Right lobe of liver (tissue), 6 donors: ENCODE results near the gene CHST4. TPM values are rescaled to one million over a fixed set of nuclear protein-coding genes. Genes with fewer than 3 reads are reported as not detected.
"Not testable (repeated sequence)": the region's sequence is repeated elsewhere in the genome, so short reads cannot be mapped to it uniquely, and the experiment has no call there.

Experiments used
- ATAC-seq, 4 donors: fragments of 200-7000 bp; cut with Tn5 transposase; one replicate each; pipeline ENCODE4 v1.9.1; 2020; ENCODE audit warnings: mild to moderate bottlenecking in 4 of 4, moderate library complexity in 4 of 4
- DNase-seq, 3 donors: peaks; one replicate each; pipeline ENCODE4 v3.0.0-alpha.2; 2020
- H3K27ac ChIP-seq, 3 donors: fragments of 200-600 bp; one replicate each; pipeline ENCODE4 v1.8.0; 2022
- H3K27me3 ChIP-seq, 2 donors: fragments of 200-600 bp; one replicate each; pipeline ENCODE4 v1.8.0; 2022
- H3K36me3 ChIP-seq, 4 donors: fragments of 200-600 bp; sonication (generic) in 1 of 4; one replicate each; pipeline versions ENCODE4 v1.5.1 to v1.8.0; 2017 to 2022; ENCODE audit warnings: control low read depth in 1 of 4
- H3K4me1 ChIP-seq, 4 donors: fragments of 200-600 bp; sonication (generic) in 1 of 4; one replicate each; pipeline versions ENCODE4 v1.5.1 to v1.8.0; 2017 to 2022; ENCODE audit warnings: control low read depth in 1 of 4
- H3K4me3 ChIP-seq, 3 donors: fragments of 200-600 bp; one replicate each; pipeline ENCODE4 v1.8.0; 2022
- H3K9me3 ChIP-seq, 4 donors: fragments of 200-600 bp; sonication (generic) in 1 of 4; one replicate each; pipeline versions ENCODE4 v1.5.1 to v1.8.0; 2017 to 2022; ENCODE audit warnings: control low read depth in 1 of 4
- POLR2A ChIP-seq: fragments of 450-650 bp; IDR thresholded peaks from one replicate; pipeline ENCODE4 v1.6.1; 2017; ENCODE audit warnings: antibody characterized with exemption, mild to moderate bottlenecking
- WGBS: methylation state at CpG from one replicate; pipeline ENCODE4 v1.1.6; 2018; ENCODE audit warnings: low coverage, low lambda C conversion rate; ENCODE audit not compliant: insufficient coverage; ENCODE audit errors: missing lambda C conversion rate; 5-methylcytosine and 5-hydroxymethylcytosine counted together
- intact Hi-C, 2 donors: fragments of 100-400 bp; cut with DNase I; formaldehyde crosslinking; loops; one replicate each; pipeline versions ENCODE4 v1.11.2 to v1.14.1; 2022
- total RNA-seq, 6 experiments: library from RNA; depleted of rRNA in 2 of 6; stranded (reverse); fragments of >200 nt in 2 of 6; fragmentation: NEBNext Ultra II Directional in 3 of 6; extraction: Animal tissue kit (Norgen Biotek cat#: 25700) in 3 of 6; gene quantifications; one replicate each; pipeline versions ENCODE4 v1.1.0 to v1.2.4, GENCODE V29; 2016 to 2023
- TF ChIP-seq, protein P1 (sequence below), 4 donors: fragments of 200-600 bp in 3 of 4; fragments of 450-650 bp in 1 of 4; IDR thresholded peaks; one replicate each; pipeline versions ENCODE4 v1.5.1 to v1.8.0; 2016 to 2022; ENCODE audit warnings: antibody characterized with exemption in 4 of 4, mild to moderate bottlenecking in 2 of 4
- donor health status: DM: no; HTN: yes; CAD: no.
- donor health status: DM: no; HTN: no; CAD: no.
- donor health status: DM: no; HTN: no; CAD: no.
- donor health status: DM: no; HTN: yes; CAD: no.
- donor health status: DM: no; HTN: yes; CAD: no.

Gene CHST4
- total RNA-seq, 6 experiments from 2014 or later: 2.0 to 6.5 (median 3.1) TPM

- ATAC-seq: no peak
- intact Hi-C loops: no loop called here
- Histone ChIP-seq H3K27ac (peak overlapping the region; percentile 72 to 100 (median 98)), H3K36me3 (peaks cover 0 to 75% (median 32%) of the 10 kb centered on the region in 4 donors), H3K27me3 (no peaks in the 10 kb centered on the region), H3K9me3 (no peaks in the 10 kb centered on the region), H3K4me3 (peak overlapping the region in 2 of 3 donors; percentile 4 to 60), H3K4me1 (peaks cover 0 to 37% (median 11%) of the 10 kb centered on the region in 4 donors)
- no peak for TF ChIP-seq POLR2A
- TF ChIP-seq, protein P1, sequence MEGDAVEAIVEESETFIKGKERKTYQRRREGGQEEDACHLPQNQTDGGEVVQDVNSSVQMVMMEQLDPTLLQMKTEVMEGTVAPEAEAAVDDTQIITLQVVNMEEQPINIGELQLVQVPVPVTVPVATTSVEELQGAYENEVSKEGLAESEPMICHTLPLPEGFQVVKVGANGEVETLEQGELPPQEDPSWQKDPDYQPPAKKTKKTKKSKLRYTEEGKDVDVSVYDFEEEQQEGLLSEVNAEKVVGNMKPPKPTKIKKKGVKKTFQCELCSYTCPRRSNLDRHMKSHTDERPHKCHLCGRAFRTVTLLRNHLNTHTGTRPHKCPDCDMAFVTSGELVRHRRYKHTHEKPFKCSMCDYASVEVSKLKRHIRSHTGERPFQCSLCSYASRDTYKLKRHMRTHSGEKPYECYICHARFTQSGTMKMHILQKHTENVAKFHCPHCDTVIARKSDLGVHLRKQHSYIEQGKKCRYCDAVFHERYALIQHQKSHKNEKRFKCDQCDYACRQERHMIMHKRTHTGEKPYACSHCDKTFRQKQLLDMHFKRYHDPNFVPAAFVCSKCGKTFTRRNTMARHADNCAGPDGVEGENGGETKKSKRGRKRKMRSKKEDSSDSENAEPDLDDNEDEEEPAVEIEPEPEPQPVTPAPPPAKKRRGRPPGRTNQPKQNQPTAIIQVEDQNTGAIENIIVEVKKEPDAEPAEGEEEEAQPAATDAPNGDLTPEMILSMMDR (IDR thresholded peaks at IDR 0.05): no peak
- DNase-seq: peak in 1 of 3 donors; percentile 57
- WGBS: 47% methylated on average over 7 of the region's 8 CpGs
Measured at GRCh38 chr16:71570144-71570543, 43.9 kb downstream of the CHST4 start.

DNA sequence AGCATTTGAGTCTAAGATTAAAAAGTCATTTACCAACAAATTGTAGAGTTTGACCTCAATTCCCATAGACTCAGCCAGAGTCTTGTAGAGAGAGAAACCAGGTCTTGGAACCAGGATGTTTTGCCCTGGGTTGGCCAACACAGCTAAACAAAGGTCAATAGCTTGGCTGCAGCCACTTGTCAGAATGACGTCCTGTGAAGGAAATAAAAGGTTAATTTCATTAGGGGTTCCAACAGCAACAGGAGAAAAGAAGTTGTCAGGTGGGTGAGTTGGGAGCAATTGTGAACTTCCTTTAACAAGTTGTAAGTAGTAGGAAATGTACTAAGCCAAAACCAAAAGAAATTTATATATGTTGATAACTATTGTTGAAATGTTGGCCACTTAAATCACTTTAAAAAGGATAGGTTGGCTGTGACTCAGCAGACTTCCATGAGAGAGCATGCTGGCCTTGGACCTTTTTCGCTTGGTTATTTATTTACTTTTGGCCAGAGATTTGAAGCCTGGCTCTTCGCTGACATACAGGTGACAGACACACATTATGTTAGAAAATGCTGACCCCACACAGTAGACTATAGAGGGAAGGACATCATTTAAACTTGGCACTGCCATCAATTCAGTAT, 46.4 kb downstream of the CHST4 start:
- Histone ChIP-seq H3K27me3 (no peaks in the 10 kb centered on the region), H3K4me3 (peak overlapping the region in 2 of 3 donors; percentile 60 to 70), H3K9me3 (no peaks in the 10 kb centered on the region), H3K27ac (peak overlapping the region; percentile 75 to 100 (median 98)), H3K4me1 (peaks cover 0 to 37% (median 10%) of the 10 kb centered on the region in 4 donors), H3K36me3 (peaks cover 0 to 82% (median 39%) of the 10 kb centered on the region in 4 donors)
- DNase-seq (no peak), ATAC-seq (peak; percentile 2 to 59 (median 22))
- 26% methylated on average over 3 of the region's 3 CpGs for WGBS
- intact Hi-C loops: no loop called here
- TF ChIP-seq, protein P1 (IDR thresholded peaks at IDR 0.05): no peak
- TF ChIP-seq POLR2A: peak; percentile 65

GRCh38 chr16:71573387-71574094, 47.3 kb downstream of the CHST4 start:
- DNase-seq (peak in 2 of 3 donors; percentile 65 to 81), ATAC-seq (peak; percentile 9 to 73 (median 30))
- Histone ChIP-seq H3K27me3 (no peaks in the 10 kb centered on the region), H3K4me3 (peak overlapping the region in 2 of 3 donors; percentile 60 to 70), H3K36me3 (peaks cover 0 to 73% (median 34%) of the 10 kb centered on the region in 4 donors), H3K9me3 (no peaks in the 10 kb centered on the region), H3K4me1 (peaks cover 0 to 37% (median 6%) of the 10 kb centered on the region in 4 donors), H3K27ac (peak overlapping the region; percentile 75 to 100 (median 98))
- 32% methylated on average over 5 of the region's 5 CpGs for WGBS
- intact Hi-C loops: no loop called here
- peak; percentile 15 for TF ChIP-seq POLR2A
- TF ChIP-seq, protein P1 (IDR thresholded peaks at IDR 0.05): no peak

DNA sequence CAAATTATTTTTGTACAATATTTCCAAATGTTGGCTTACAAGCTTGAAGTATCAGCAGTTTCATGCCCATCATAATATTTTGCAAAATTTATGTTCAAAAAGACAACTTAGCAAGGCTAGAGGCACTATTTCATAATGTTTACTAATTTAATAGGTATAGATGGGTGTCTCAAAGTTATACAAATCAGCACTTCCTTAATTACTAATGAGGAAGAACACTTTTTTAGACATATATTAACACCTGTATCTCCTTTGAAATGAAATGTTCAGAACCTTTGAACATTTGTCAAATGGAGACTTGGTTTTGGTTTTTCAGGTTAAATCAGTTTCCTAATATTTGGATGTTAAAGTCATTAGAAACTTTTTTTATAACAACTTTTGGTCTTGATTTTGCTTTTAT, 48.5 kb downstream of the CHST4 start:
- no peak for TF ChIP-seq POLR2A
- Histone ChIP-seq H3K27ac (peak overlapping the region; percentile 75 to 100 (median 98)), H3K27me3 (no peaks in the 10 kb centered on the region), H3K9me3 (no peaks in the 10 kb centered on the region), H3K4me3 (peak overlapping the region in 2 of 3 donors; percentile 60 to 70), H3K4me1 (peaks cover 0 to 34% (median 6%) of the 10 kb centered on the region in 4 donors), H3K36me3 (peaks cover 0 to 61% (median 28%) of the 10 kb centered on the region in 4 donors)
- DNase-seq (no peak), ATAC-seq (peak in 2 of 4 donors; percentile 1 to 3)
- intact Hi-C loops: no loop called here

- H3K9me3 ChIP-seq: no peaks in the 10 kb centered on the region
- 17% methylated on average over 3 of the region's 3 CpGs for WGBS
- intact Hi-C loops: no loop called here
- ATAC-seq (peak; percentile 40 to 65 (median 53)), DNase-seq (peak in 2 of 3 donors; percentile 65 to 88)
- TF ChIP-seq, protein P1 (IDR thresholded peaks at IDR 0.05): no peak
- peak; percentile 91 for TF ChIP-seq POLR2A
- H3K4me3 ChIP-seq: peak within 1 kb of the TSS; percentile 21 to 70 (median 60)
- H3K27me3 ChIP-seq: no peaks in the 10 kb centered on the region
- H3K4me1 ChIP-seq: peaks cover 0 to 31% (median 9%) of the 10 kb centered on the region in 4 donors
- H3K36me3 ChIP-seq: peaks cover 0 to 38% (median 18%) of the 10 kb centered on the region in 4 donors
- H3K27ac ChIP-seq: peak within 1 kb of the TSS; percentile 75 to 100 (median 98)
Measured at GRCh38 chr16:71576971-71577370, 50.7 kb downstream of the CHST4 start, which contains the start of gene TAT. Gene TAT, minus strand, starts transcription at chr16:71577092. Its CDS starts 677 bp downstream, at chr16:71576415.

DNA sequence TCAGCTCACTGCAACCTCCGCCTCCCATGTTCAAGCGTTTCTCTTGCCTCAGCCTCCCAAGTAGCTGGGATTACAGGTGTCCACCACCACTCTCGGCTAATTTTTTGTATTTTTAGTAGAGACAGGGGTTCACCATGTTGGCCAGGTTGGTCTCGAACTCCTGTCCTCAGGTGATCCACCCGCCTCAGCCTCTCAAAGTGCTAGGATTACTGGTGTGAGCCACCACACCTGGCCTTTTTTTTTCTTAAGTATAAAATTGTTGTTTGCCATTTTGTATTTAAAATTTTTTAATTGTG, 56.3 kb downstream of the CHST4 start:
- Histone ChIP-seq H3K4me1 (peaks cover 0 to 45% (median 12%) of the 10 kb centered on the region in 4 donors), H3K27ac (peak overlapping the region; percentile 87 to 97 (median 95))
- WGBS: 77% methylated on average over 5 of the region's 5 CpGs
- DNase-seq, intact Hi-C loops, ATAC-seq, H3K36me3 ChIP-seq, H3K4me3 ChIP-seq, H3K9me3 ChIP-seq, H3K27me3 ChIP-seq: not testable (repeated sequence)
